Heart right ventricle (tissue), 16 donors: ENCODE measurements around the gene COL10A1. TPM values are rescaled to one million over a fixed set of nuclear protein-coding genes. Genes with fewer than 3 reads are reported as not detected.

Source experiments
- ATAC-seq, 8 donors: fragments of 200-7000 bp; cut with Tn5 transposase; one replicate each; pipeline ENCODE4 v1.9.1; 2020; ENCODE audit warnings: mild to moderate bottlenecking in 8 of 8, moderate library complexity in 8 of 8, moderate number of reproducible peaks in 1 of 8
- DNase-seq, 2 donors: peaks; one replicate each; pipeline ENCODE4 v3.0.0-alpha.2; 2020
- H3K27ac ChIP-seq, 10 donors: fragments of 200-600 bp; sonication (generic) in 2 of 10; one replicate each; pipeline versions ENCODE4 v1.5.0 to v1.8.0; 2020 to 2022; ENCODE audit warnings: mild to moderate bottlenecking in 3 of 10
- H3K27me3 ChIP-seq, 7 donors: fragments of 200-600 bp; one replicate each; pipeline ENCODE4 v1.8.0; 2021 to 2022; ENCODE audit warnings: mild to moderate bottlenecking in 2 of 7
- H3K36me3 ChIP-seq, 9 donors: fragments of 200-600 bp; sonication (generic) in 1 of 9; one replicate each; pipeline versions ENCODE4 v1.5.0 to v1.8.0; 2020 to 2022; ENCODE audit warnings: mild to moderate bottlenecking in 2 of 9
- H3K4me1 ChIP-seq, 9 donors: fragments of 200-600 bp; sonication (generic) in 1 of 9; one replicate each; pipeline versions ENCODE4 v1.5.0 to v1.8.0; 2020 to 2022; ENCODE audit warnings: mild to moderate bottlenecking in 4 of 9
- H3K4me3 ChIP-seq, 10 donors: fragments of 200-600 bp; sonication (generic) in 2 of 10; one replicate each; pipeline versions ENCODE4 v1.5.0 to v1.8.0; 2020 to 2022; ENCODE audit warnings: mild to moderate bottlenecking in 7 of 10, moderate library complexity in 2 of 10
- H3K9me3 ChIP-seq, 11 donors: fragments of 200-600 bp in 10 of 11; sonication (generic) in 2 of 11; one replicate each; pipeline versions ENCODE4 v1.5.0 to v1.8.0; 2013 to 2022; ENCODE audit warnings: mild to moderate bottlenecking in 2 of 11, control low read depth in 1 of 11, moderate library complexity in 1 of 11
- CTCF ChIP-seq, 9 donors: fragments of 200-600 bp; sonication (generic) in 2 of 9; IDR thresholded peaks; one replicate each; pipeline versions ENCODE4 v1.5.0 to v1.8.0; 2021 to 2022; ENCODE audit warnings: antibody characterized with exemption in 9 of 9, mild to moderate bottlenecking in 5 of 9, moderate library complexity in 1 of 9
- WGBS, 2 donors: extraction: QIAGEN DNeasy Blood & Tissue Kit; methylation state at CpG; one replicate each; pipeline ENCODE4 v1.1.7; 2013; ENCODE audit warnings: inconsistent platforms in 1 of 2; 5-methylcytosine and 5-hydroxymethylcytosine counted together
- intact Hi-C, 10 donors: fragments of 100-400 bp; cut with DNase I; formaldehyde crosslinking; loops; one replicate each; pipeline versions ENCODE4 v1.11.1 to v1.14.2; 2022
- polyA plus RNA-seq, 2 donors: library from polyadenylated mRNA; stranded (reverse); fragments of 200-250 nt; gene quantifications; one replicate each; pipeline ENCODE4 v1.2.3, GENCODE V29; 2013
- total RNA-seq, 10 donors: library from RNA; stranded (reverse); fragmentation: NEBNext Ultra II Directional in 3 of 10; extraction: Animal tissue kit (Norgen Biotek cat#: 25700) in 3 of 10; gene quantifications; one replicate each; pipeline versions ENCODE4 v1.2.1 to v1.2.4, GENCODE V29; 2021 to 2023
- donor health status: Arrhythmogenic right ventricular cardiomyopathy.
- donor health status: ischemic (EF 13 %, LVEDD 7.1; RV severe dilation, severe dysfunction).
- donor health status: healthy with polysubstance abuse.
- donor health status: DM: no; HTN: yes; CAD: no.
- donor health status: DM: no; HTN: no; CAD: no.
- donor health status: ischemic (EF 25% LVEDD 6.9; RV normal size, moderate dysfunction).
- donor health status: ischemic (EF 25% LVEDD 5.7; RV mildly dilated, moderate dysfunction).
- donor health status: healthy.
- donor health status: DM: yes; HTN: yes; CAD: no.
- donor health status: Ischemic cardiomyopathy.
- donor health status: ischemic (EF 35%, LVEDD 5.7; RV mildly dilated, moderate dysfunction).
- donor health status: nonischemic (EF 11% LVEDD 7.7; RV severe dilation, severe dysfunction).
- donor health status: DM: yes; HTN: yes; CAD: no.
- donor health status: PGD.
- donor health status: ischemic (EF 29% LVEDD 5.4; RV normal size, mild dysfunction).
- donor health status: nonischemic (EF 23%, LVEDD 6.1; RV moderate dilation, normal function).

The COL10A1 gene
- total and polyA plus RNA-seq, 12 donors: 0.01 to 3.1 (median 0.15) TPM; not detected in 5

- Histone ChIP-seq H3K36me3 (no peaks in the 10 kb centered on the region), H3K27ac (no peak overlapping the region), H3K4me1 (peaks cover 0 to 11% (median 4%) of the 10 kb centered on the region in 9 donors), H3K27me3 (no peaks in the 10 kb centered on the region), H3K9me3 (peaks cover 0 to 8% (median 0%) of the 10 kb centered on the region in 11 donors), H3K4me3 (no peak overlapping the region)
- no peak for TF ChIP-seq CTCF (IDR thresholded peaks at IDR 0.05)
- DNase-seq (no peak), ATAC-seq (no peak)
- intact Hi-C loops: no loop called here
Measured at GRCh38 chr6:116088946-116089345, 37.0 kb downstream of the COL10A1 start.

GRCh38 chr6:116087437-116088027 lies 38.4 kb downstream of the COL10A1 start:
- Histone ChIP-seq H3K27me3 (no peaks in the 10 kb centered on the region), H3K4me3 (no peak overlapping the region), H3K36me3 (no peaks in the 10 kb centered on the region), H3K9me3 (peaks cover 0 to 8% (median 0%) of the 10 kb centered on the region in 11 donors), H3K27ac (no peak overlapping the region), H3K4me1 (peaks cover 0 to 7% (median 0%) of the 10 kb centered on the region in 9 donors)
- no peak for TF ChIP-seq CTCF (IDR thresholded peaks at IDR 0.05)
- intact Hi-C loops: no loop called here
- 63 to 70% methylated on average over 4 of the region's 4 CpGs for WGBS, 2 donors
- no peak for ATAC-seq
- no peak for DNase-seq

- Histone ChIP-seq H3K36me3 (no peaks in the 10 kb centered on the region), H3K27ac (no peak overlapping the region), H3K27me3 (no peaks in the 10 kb centered on the region), H3K4me1 (peaks cover 0 to 7% (median 0%) of the 10 kb centered on the region in 9 donors), H3K4me3 (no peak overlapping the region), H3K9me3 (no peaks in the 10 kb centered on the region)
- DNase-seq: no peak
- 69 to 78% methylated on average over 2 of the region's 2 CpGs for WGBS, 2 donors
- ATAC-seq: peak in 1 of 8 donors; percentile 26
- intact Hi-C loops: no loop called here
- no peak for TF ChIP-seq CTCF (IDR thresholded peaks at IDR 0.05)
Measured at GRCh38 chr6:116084284-116084683, 41.6 kb downstream of the COL10A1 start.

GRCh38 chr6:116083052-116083451 lies 42.9 kb downstream of the COL10A1 start:
- intact Hi-C loops: no loop called here
- no peak for TF ChIP-seq CTCF (IDR thresholded peaks at IDR 0.05)
- no peaks in the 10 kb centered on the region for H3K9me3 ChIP-seq
- no peaks in the 10 kb centered on the region for H3K36me3 ChIP-seq
- no peaks in the 10 kb centered on the region for H3K27me3 ChIP-seq
- WGBS, 2 donors: 87 to 91% methylated on average over 5 of the region's 5 CpGs
- no peak overlapping the region for H3K4me3 ChIP-seq
- DNase-seq (no peak), ATAC-seq (no peak)
- no peak overlapping the region for H3K27ac ChIP-seq
- H3K4me1 ChIP-seq: peaks cover 0 to 7% (median 0%) of the 10 kb centered on the region in 9 donors
